ENCODE data around the gene WDR43.

WDR43 gene

GRCh38 chr2:28990445-28990844 is 96.0 kb downstream of the WDR43 start:
- Histone ChIP-seq H3K27ac (replicated peaks; ENCODE audit: low read length) (no peak overlapping the region), H2BK120ac (ENCODE audit: low read depth, low read length) (no peak overlapping the region), H3K4me2 (ENCODE audit: insufficient read depth, low read length, poor library complexity, severe bottlenecking) (no peak overlapping the region), H2BK12ac (ENCODE audit: low read length) (no peak overlapping the region), H2AFZ (ENCODE audit: low read length) (peak overlapping the region; percentile 28), H3K9ac (ENCODE audit: low read depth, low read length, poor library complexity) (no peak overlapping the region), H3K14ac (ENCODE audit: low read length) (no peak overlapping the region), H3K27me3 (ENCODE audit: control insufficient read depth in 3 of 3, insufficient read depth in 3 of 3, low read depth in 1 of 3, low read length in 3 of 3) (peaks cover 0 to 30% (median 0%) of the 10 kb centered on the region in 3 experiments), H3K79me1 (ENCODE audit: low read depth, low read length) (no peaks in the 10 kb centered on the region), H3K23ac (ENCODE audit: low read depth, low read length, poor library complexity) (no peak overlapping the region), H4K91ac (ENCODE audit: low read depth, low read length, poor library complexity) (no peak overlapping the region), H3K9me3 (replicated peaks in 1 of 2; ENCODE audit: control insufficient read depth in 2 of 2, insufficient read depth in 1 of 2, low read depth in 1 of 2, low read length in 2 of 2) (no peaks in the 10 kb centered on the region), H4K8ac (ENCODE audit: low read depth, low read length) (no peak overlapping the region), H3K4me3 (ENCODE audit: low read length in 2 of 2) (no peak overlapping the region), H2AK5ac (ENCODE audit: low read depth, low read length) (no peak overlapping the region), H2BK15ac (ENCODE audit: low read length) (peak overlapping the region; percentile 33), H3K4ac (ENCODE audit: low read length) (no peak overlapping the region), H3K18ac (ENCODE audit: low read length) (no peak overlapping the region), H2BK5ac (ENCODE audit: low read length) (no peak overlapping the region), H3K36me3 (replicated peaks in 1 of 2; ENCODE audit: control insufficient read depth in 2 of 2, insufficient read depth in 2 of 2, low read length in 2 of 2) (no peaks in the 10 kb centered on the region), H3K4me1 (ENCODE audit: control insufficient read depth in 2 of 2, insufficient read depth in 1 of 2, low read depth in 1 of 2, low read length in 2 of 2) (peaks cover 0 to 6% of the 10 kb centered on the region in 2 donors)
- DNase-seq (ENCODE audit: low spot score) = no peak
- WGBS, 2 donors (ENCODE audit: extremely low coverage in 2 of 2, insufficient read length in 2 of 2, insufficient replicate concordance in 1 of 2) = no CpG with 5 or more reads among the region's 16 CpGs

GRCh38 chr2:28991021-28991420 is 96.6 kb downstream of the WDR43 start:
- Histone ChIP-seq H3K36me3 (replicated peaks in 1 of 2; ENCODE audit: control insufficient read depth in 2 of 2, insufficient read depth in 2 of 2, low read length in 2 of 2) (no peaks in the 10 kb centered on the region), H4K8ac (ENCODE audit: low read depth, low read length) (no peak overlapping the region), H3K9ac (ENCODE audit: low read depth, low read length, poor library complexity) (no peak overlapping the region)

GRCh38 chr2:28991460-28991859 is 97.0 kb downstream of the WDR43 start:
- Histone ChIP-seq H2BK15ac (ENCODE audit: low read length) (no peak overlapping the region), H4K91ac (ENCODE audit: low read depth, low read length, poor library complexity) (no peak overlapping the region), H3K14ac (ENCODE audit: low read length) (no peak overlapping the region), H3K27me3 (ENCODE audit: control insufficient read depth in 3 of 3, insufficient read depth in 3 of 3, low read depth in 1 of 3, low read length in 3 of 3) (peaks cover 0 to 30% (median 0%) of the 10 kb centered on the region in 3 experiments), H4K8ac (ENCODE audit: low read depth, low read length) (no peak overlapping the region), H2BK12ac (ENCODE audit: low read length) (no peak overlapping the region), H3K9me3 (replicated peaks in 1 of 2; ENCODE audit: control insufficient read depth in 2 of 2, insufficient read depth in 1 of 2, low read depth in 1 of 2, low read length in 2 of 2) (no peaks in the 10 kb centered on the region), H2AK5ac (ENCODE audit: low read depth, low read length) (peak overlapping the region; percentile 3), H3K23ac (ENCODE audit: low read depth, low read length, poor library complexity) (peak overlapping the region; percentile 13), H3K79me1 (ENCODE audit: low read depth, low read length) (no peaks in the 10 kb centered on the region), H2AFZ (ENCODE audit: low read length) (no peak overlapping the region), H3K9ac (ENCODE audit: low read depth, low read length, poor library complexity) (no peak overlapping the region), H3K4me3 (ENCODE audit: low read length in 2 of 2) (no peak overlapping the region), H3K27ac (replicated peaks; ENCODE audit: low read length) (no peak overlapping the region), H3K36me3 (replicated peaks in 1 of 2; ENCODE audit: control insufficient read depth in 2 of 2, insufficient read depth in 2 of 2, low read length in 2 of 2) (no peaks in the 10 kb centered on the region), H3K18ac (ENCODE audit: low read length) (peak overlapping the region; percentile 63), H3K4me1 (ENCODE audit: control insufficient read depth in 2 of 2, insufficient read depth in 1 of 2, low read depth in 1 of 2, low read length in 2 of 2) (peaks cover 0 to 6% of the 10 kb centered on the region in 2 donors), H3K4me2 (ENCODE audit: insufficient read depth, low read length, poor library complexity, severe bottlenecking) (no peak overlapping the region), H2BK120ac (ENCODE audit: low read depth, low read length) (no peak overlapping the region), H2BK5ac (ENCODE audit: low read length) (no peak overlapping the region), H3K4ac (ENCODE audit: low read length) (no peak overlapping the region)
- WGBS, 2 donors (ENCODE audit: extremely low coverage in 2 of 2, insufficient read length in 2 of 2, insufficient replicate concordance in 1 of 2) = no CpG with 5 or more reads among the region's 9 CpGs
- no peak for DNase-seq (ENCODE audit: low spot score)

More at GRCh38 chr2:28991021-28991420, 96.6 kb downstream of the WDR43 start:
- no peak overlapping the region for H3K14ac ChIP-seq (ENCODE audit: low read length)
- H2AFZ ChIP-seq (ENCODE audit: low read length) = no peak overlapping the region
- no peak overlapping the region for H4K91ac ChIP-seq (ENCODE audit: low read depth, low read length, poor library complexity)
- H3K79me1 ChIP-seq (ENCODE audit: low read depth, low read length) = no peaks in the 10 kb centered on the region
- peak overlapping the region; percentile 13 for H3K23ac ChIP-seq (ENCODE audit: low read depth, low read length, poor library complexity)
- H3K4me3 ChIP-seq (ENCODE audit: low read length in 2 of 2) = no peak overlapping the region
- no CpG with 5 or more reads among the region's 4 CpGs for WGBS, 2 donors (ENCODE audit: extremely low coverage in 2 of 2, insufficient read length in 2 of 2, insufficient replicate concordance in 1 of 2)
- DNase-seq (ENCODE audit: low spot score) = no peak
- H3K27ac ChIP-seq (replicated peaks; ENCODE audit: low read length) = no peak overlapping the region
- no peak overlapping the region for H3K4me2 ChIP-seq (ENCODE audit: insufficient read depth, low read length, poor library complexity, severe bottlenecking)
- no peak overlapping the region for H3K4ac ChIP-seq (ENCODE audit: low read length)
- no peaks in the 10 kb centered on the region for H3K9me3 ChIP-seq (replicated peaks in 1 of 2; ENCODE audit: control insufficient read depth in 2 of 2, insufficient read depth in 1 of 2, low read depth in 1 of 2, low read length in 2 of 2)
- H3K18ac ChIP-seq (ENCODE audit: low read length) = no peak overlapping the region
- no peak overlapping the region for H2BK12ac ChIP-seq (ENCODE audit: low read length)
- peak overlapping the region; percentile 3 for H2AK5ac ChIP-seq (ENCODE audit: low read depth, low read length)
- H2BK120ac ChIP-seq (ENCODE audit: low read depth, low read length) = no peak overlapping the region
- peaks cover 0 to 6% of the 10 kb centered on the region in 2 donors for H3K4me1 ChIP-seq (ENCODE audit: control insufficient read depth in 2 of 2, insufficient read depth in 1 of 2, low read depth in 1 of 2, low read length in 2 of 2)
- no peak overlapping the region for H2BK15ac ChIP-seq (ENCODE audit: low read length)
- peaks cover 0 to 30% (median 0%) of the 10 kb centered on the region in 3 experiments for H3K27me3 ChIP-seq (ENCODE audit: control insufficient read depth in 3 of 3, insufficient read depth in 3 of 3, low read depth in 1 of 3, low read length in 3 of 3)
- no peak overlapping the region for H2BK5ac ChIP-seq (ENCODE audit: low read length)

- Histone ChIP-seq H3K4ac (ENCODE audit: low read length) (no peak overlapping the region), H4K91ac (ENCODE audit: low read depth, low read length, poor library complexity) (no peak overlapping the region), H3K18ac (ENCODE audit: low read length) (peak overlapping the region; percentile 44), H2BK5ac (ENCODE audit: low read length) (no peak overlapping the region), H3K4me2 (ENCODE audit: insufficient read depth, low read length, poor library complexity, severe bottlenecking) (no peak overlapping the region), H3K36me3 (replicated peaks in 1 of 2; ENCODE audit: control insufficient read depth in 2 of 2, insufficient read depth in 2 of 2, low read length in 2 of 2) (no peaks in the 10 kb centered on the region), H2BK15ac (ENCODE audit: low read length) (no peak overlapping the region), H3K27me3 (ENCODE audit: control insufficient read depth in 3 of 3, insufficient read depth in 3 of 3, low read depth in 1 of 3, low read length in 3 of 3) (peaks cover 0 to 28% (median 0%) of the 10 kb centered on the region in 3 experiments), H3K4me3 (ENCODE audit: low read length in 2 of 2) (no peak overlapping the region), H3K23ac (ENCODE audit: low read depth, low read length, poor library complexity) (no peak overlapping the region), H3K9ac (ENCODE audit: low read depth, low read length, poor library complexity) (no peak overlapping the region), H3K14ac (ENCODE audit: low read length) (no peak overlapping the region), H2BK12ac (ENCODE audit: low read length) (no peak overlapping the region), H3K27ac (replicated peaks; ENCODE audit: low read length) (no peak overlapping the region), H3K79me1 (ENCODE audit: low read depth, low read length) (no peaks in the 10 kb centered on the region), H2AFZ (ENCODE audit: low read length) (no peak overlapping the region), H3K9me3 (replicated peaks in 1 of 2; ENCODE audit: control insufficient read depth in 2 of 2, insufficient read depth in 1 of 2, low read depth in 1 of 2, low read length in 2 of 2) (no peaks in the 10 kb centered on the region), H3K4me1 (ENCODE audit: control insufficient read depth in 2 of 2, insufficient read depth in 1 of 2, low read depth in 1 of 2, low read length in 2 of 2) (peaks cover 6% of the 10 kb centered on the region in 2 donors), H4K8ac (ENCODE audit: low read depth, low read length) (no peak overlapping the region), H2BK120ac (ENCODE audit: low read depth, low read length) (peak overlapping the region; percentile 0), H2AK5ac (ENCODE audit: low read depth, low read length) (no peak overlapping the region)
- DNase-seq (ENCODE audit: low spot score) = no peak
- WGBS, 2 donors (ENCODE audit: extremely low coverage in 2 of 2, insufficient read length in 2 of 2, insufficient replicate concordance in 1 of 2) = no CpG with 5 or more reads among the region's 6 CpGs
These were observed 98.9 kb downstream of the WDR43 start for GRCh38 chr2:28993206-28993960.

All from neuronal stem cell (in vitro differentiated cells).